ENCODE measurements around the gene ZNF70.

- no peak for TF ChIP-seq CTCF (IDR thresholded peaks at IDR 0.05; ENCODE audit: low read depth, low read length, poor library complexity, severe bottlenecking)
- TF ChIP-seq EZH2phosphoT487 (IDR thresholded peaks at IDR 0.05; ENCODE audit: borderline replicate concordance, low read length) = no peak
These were observed 8.2 kb downstream of the ZNF70 start for GRCh38 chr22:23742505-23743264.
